ENCODE measurements around the gene VSIG8.
A peak's percentile ranks its signal among the peaks of the same experiment; 100 is the strongest.
"Not testable (repeated sequence)": the region's sequence is repeated elsewhere in the genome, so short reads cannot be mapped to it uniquely, and the experiment has no call there.

VSIG8 gene

GRCh38 chr1:159862557-159862956 is at the start of gene VSIG8:
Gene VSIG8 (minus strand): TSS chr1:159862657. CDS start chr1:159862521, 136 bp downstream.
- DNase-seq, result no peak

- DNase-seq, result peak; percentile 5
These were observed 49.0 kb upstream of the VSIG8 start for GRCh38 chr1:159911326-159912070.

DNA sequence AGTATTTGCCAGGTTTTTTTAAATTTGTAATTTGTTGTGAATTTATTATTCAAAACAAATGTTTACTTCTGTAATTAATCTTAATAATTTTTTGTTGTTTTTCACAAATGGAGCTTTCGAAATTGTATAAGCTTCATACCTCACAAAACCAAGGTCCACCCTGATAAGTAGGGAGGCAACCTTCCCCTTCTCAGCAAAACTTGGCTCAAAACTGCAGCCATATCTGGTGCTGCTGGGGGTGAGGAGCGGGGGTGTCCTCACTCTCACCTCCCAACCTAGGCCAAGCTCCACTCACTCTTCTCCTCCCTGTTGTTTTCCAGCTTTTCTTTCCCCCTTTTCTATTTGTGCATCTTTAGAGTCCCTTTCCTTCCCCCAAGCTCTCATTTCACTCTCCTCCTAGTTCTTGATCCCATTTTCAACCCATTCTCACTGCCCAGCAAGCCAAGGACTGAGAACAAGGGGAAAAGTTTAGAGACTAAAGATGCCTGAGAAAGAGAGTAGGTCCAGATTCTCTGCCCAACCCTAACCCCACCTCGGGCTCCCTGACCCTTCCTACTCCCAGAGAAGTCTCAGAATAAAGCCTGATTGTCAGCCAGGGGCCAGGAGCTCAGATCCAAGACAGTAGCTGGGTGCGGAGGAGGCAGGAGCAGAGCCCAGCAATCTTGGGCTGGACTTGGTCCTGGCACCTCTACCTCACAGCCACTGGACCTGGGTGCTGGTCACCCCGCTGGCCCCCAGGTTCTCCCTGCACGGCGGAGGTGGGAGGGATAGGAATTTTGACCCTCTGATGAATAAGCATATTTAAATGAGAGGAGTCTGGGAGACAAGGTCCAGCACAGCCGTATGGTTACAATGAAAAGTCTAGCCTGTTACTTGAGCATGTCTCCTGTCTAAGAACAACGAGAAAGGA is 45.8 kb upstream of the VSIG8 start:
- peak; percentile 11 for DNase-seq

GRCh38 chr1:159906960-159907359 is 44.5 kb upstream of the VSIG8 start:
- DNase-seq, result no peak

DNA sequence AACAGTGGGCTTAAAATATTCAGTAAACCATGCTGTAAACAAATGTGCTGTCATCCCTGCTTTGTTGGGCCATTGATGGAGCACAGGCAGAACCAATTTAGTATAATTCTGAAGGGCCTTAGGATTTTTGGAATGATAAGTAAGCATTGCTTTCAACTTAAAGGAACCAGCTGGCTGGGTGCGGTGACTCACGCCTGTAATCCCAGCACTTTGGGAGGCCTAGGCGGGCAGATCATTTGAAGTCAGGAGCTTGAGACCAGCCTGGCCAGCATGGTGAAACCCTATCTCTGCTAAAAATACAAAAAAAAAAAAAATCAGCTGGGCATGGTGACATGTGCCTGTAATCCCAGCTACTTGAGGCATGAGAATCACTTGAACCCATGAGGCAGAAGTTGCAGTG is 41.6 kb upstream of the VSIG8 start:
- DNase-seq, result not testable (repeated sequence)

DNA sequence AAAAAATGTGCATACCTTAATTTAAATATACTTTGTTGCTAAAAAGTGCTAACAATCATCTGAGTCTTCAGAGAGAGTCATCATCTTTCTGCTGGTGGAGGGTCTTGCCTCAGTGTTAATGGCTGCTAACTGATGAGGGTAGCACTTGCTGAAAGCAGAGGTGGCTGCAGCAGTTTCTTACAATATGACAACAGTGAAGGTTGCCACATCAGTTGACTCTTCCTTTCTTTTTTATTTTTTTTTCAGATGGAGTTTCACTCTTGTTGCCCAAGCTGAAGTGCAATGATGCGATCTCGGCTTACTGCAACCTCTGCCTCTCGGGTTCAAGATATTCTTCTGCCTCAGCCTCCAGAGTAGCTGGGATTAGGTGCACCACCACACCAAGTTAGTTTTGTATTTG is 40.1 kb upstream of the VSIG8 start:
- DNase-seq, result no peak

DNA sequence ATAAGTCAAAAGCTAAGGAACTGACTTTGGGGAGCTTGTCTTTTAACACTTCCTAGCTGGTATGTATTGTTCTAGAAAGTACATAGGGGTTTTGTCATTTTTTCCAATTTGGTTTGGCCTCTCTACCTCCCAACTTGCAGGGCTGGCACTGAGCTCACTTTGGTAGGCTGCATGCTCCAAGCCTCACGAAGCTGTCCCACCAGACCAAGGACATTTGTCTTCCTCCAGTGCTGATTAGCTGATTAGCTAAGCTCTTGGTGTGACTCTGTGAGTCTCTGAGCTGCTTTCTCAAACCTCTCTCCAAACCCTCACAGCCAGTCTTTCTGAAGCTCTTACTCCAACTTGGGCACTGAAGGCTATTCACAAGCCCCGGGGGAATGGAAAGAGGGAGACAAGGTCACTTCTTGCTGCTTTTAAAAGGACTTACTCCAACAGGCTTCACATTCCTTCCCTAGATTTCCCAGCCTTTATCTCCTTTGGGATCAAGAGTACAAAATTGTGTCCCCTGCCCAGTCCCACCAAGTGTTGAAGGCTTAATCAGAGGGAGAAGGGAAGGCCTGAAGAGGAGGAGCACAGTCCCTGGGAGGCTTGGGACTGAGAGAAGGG is 38.4 kb upstream of the VSIG8 start:
- DNase-seq, result no peak

DNA sequence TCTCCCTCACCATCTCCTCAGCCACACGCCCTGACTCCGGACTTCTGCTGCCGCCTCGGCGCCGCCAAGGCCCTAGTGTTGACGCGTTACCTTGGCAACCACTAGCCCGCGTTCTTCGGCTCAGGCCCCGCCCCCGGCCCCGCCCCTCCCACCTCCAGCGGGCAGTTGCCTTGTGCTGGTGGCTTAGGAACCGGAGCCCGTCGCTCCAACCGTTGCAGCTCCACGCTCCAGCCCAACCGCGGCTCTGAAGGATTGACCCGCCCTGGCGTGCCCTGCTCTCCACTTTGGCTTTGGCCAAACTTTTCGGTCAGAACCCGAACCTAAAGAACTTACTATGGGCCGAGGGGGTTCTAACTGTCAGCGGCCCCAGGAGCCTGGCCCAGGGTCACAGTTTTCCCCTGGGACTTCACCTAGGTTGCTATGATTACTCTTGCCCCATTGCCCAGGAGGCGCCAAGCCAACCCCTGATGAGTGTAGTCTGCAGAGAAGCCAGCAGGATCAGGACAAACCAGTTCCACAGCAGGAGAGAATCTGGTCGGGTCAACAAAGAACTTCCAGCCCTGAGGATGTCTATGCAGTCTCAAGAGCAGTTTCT is 37.7 kb upstream of the VSIG8 start, which contains the start of gene CFAP45:
Gene CFAP45 (minus strand): TSS at position 80 of the 595 bp plus-strand sequence. CDS start 67 bp downstream, at position 13.
- DNase-seq, result peak; percentile 89

DNA sequence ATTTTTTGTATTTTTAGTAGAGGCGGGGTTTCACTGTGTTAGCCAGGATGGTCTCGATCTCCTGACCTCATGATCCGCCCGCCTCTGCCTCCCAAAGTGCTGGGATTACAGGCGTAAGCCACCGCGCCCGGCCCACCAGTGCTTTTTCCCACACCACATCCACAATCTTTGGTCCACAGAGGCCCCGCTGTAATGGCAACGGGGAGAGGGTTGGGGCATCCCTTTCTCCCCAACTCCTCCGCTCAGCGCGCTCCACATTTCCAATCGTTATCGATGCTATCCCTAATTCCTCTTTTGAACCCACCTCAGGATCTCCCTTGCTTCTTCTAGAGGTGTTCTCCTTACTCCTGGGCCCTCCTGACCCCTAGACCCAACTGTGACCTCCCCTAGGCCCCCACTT is 37.2 kb upstream of the VSIG8 start:
- not testable (repeated sequence) for DNase-seq

DNA sequence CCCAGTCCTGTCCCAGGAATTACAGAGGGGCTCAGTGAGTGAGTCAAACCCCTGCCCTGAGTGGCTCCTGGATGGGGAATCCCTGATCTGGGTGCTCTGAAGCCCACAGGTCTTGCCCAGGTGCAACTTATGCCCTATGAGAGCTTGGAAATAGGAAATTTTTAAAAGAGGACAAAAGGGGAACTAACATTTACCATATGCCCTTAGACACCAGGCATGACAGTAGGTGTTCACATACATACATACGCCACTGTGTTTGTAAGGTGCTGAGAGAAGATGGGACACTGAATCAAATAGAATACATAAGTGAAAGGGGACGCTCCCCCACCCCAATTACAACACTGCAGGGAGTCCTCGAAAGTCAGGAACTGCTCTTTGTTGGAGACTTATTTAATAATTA is 36.1 kb upstream of the VSIG8 start:
- DNase-seq, result no peak

- no peak for DNase-seq
These were observed 35.5 kb upstream of the VSIG8 start for GRCh38 chr1:159897962-159898361.

- no peak for DNase-seq
These were observed 34.1 kb upstream of the VSIG8 start for GRCh38 chr1:159896546-159896930.

GRCh38 chr1:159895836-159896545 is 33.5 kb upstream of the VSIG8 start:
- DNase-seq, result peak; percentile 45

DNA sequence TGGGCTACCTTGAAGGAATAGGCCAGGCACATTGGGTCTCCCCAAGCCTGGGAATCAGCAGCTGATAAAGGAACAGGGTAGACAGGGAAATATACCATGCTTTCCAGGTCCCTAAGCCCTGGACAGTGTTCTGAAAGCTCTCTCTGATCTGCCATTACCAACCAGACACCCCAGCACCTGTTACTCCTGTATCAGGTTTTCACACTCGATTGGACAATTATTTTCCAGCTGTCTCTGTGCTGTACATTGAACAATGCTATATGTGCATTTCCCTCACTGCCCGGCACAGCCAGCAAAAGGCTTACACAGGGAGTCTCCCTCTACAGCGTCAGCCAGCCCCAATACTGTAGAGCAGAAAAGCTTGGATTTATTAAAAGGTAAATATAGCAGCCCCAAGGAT is 32.8 kb upstream of the VSIG8 start:
- DNase-seq, result no peak

DNA sequence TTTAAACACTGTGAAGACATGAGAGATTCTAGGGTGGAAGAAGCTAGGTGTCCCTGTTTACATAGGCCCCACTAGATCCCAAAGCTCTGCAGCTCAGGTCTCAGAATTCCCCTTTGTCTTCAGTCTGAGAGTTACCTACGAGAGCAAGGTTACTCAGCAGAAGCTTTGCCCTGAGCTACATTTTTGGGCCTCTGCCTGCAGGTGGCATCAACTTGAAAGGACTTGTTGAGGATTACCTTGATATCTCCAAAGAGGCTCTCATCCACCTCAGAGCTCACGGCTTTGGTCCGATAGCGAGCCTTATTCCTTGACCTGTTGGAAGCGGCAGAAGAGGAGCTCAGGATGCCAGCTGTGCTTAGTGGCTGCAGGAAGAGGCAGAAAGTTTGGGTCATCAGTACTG is 30.5 kb upstream of the VSIG8 start:
- no peak for DNase-seq

GRCh38 chr1:159891275-159892157 is 29.1 kb upstream of the VSIG8 start:
- peak; percentile 81 for DNase-seq

DNA sequence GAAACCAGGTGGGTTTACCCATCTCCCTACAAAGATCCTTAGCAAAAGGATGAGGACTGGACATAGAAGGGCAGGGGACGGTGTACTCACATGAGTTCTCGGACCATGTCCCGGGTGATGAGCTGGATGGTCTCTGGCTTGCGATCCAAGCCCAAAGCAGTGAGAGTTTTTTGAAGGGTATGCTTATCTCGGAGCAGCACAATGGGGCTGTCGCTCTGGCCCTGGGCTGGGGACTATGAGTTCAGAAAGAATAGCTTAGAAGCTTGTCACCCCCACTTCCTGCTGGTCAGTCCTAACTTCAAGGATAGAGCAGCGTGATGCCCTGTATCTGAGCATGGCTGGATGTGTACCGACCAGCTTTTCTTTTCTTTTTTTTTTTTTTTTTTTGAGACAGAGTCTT is 27.9 kb upstream of the VSIG8 start:
- DNase-seq, result no peak

DNA sequence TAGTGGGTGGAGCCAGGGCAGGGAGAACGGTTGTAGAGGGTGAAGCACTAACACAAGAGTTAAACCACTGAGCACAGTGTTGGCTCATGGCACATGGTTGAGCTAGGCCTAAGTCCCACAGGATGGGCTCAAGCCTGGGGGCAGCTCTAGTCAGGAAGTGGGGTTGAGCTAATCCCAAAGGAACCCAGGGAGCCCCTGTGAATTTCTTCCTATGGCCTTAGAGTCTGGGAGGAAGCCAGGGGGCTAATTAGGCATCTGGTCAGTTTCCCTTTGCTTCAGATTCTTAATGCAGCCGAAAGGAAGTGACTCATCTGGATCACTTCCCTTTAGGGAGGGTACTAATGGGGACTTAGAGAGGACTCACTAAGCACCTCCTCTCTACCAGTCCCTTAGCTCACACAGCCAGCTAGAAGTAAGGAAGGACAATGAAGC is 27.4 kb upstream of the VSIG8 start:
- peak; percentile 56 for DNase-seq

GRCh38 chr1:159889202-159889601 is 26.7 kb upstream of the VSIG8 start:
- no peak for DNase-seq

DNA sequence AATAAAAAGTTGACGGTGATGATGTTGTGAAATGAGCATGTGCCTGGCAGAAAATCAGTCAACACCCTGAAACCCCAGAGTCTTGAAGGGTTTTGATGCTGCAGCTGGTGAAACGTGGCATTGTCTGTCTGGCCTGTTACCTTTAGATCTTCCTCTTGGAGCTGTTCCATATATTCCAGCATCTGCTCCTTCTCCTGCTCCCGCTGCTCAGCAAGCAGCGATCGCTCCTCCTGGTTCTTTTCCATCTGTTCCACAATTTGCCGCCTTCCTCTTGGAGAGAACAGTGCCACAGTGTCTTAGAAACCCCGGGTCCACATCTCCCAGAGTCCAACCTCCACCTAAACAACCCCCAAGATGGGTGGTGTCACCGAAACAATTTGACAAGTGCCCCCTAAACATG is 21.8 kb upstream of the VSIG8 start:
- no peak for DNase-seq

GRCh38 chr1:159883134-159883533 is 20.7 kb upstream of the VSIG8 start:
- DNase-seq, result no peak

Data from left hindlimb (tissue), 1 donor.